ENCODE data around the gene TOPBP1. TPM values are rescaled to one million over a fixed set of nuclear protein-coding genes. Genes with fewer than 3 reads are reported as not detected.
"Not testable (repeated sequence)": the region's sequence is repeated elsewhere in the genome, so short reads cannot be mapped to it uniquely, and the experiment has no call there.

Gene TOPBP1
- total RNA-seq = 10 to 100 TPM; 12.0 to 12.4 TPM
- long read RNA-seq, full-length matches to known transcripts = 3 of 8 reads
- long read RNA-seq, partial matches to known transcripts = 5 of 8 reads
- long read RNA-seq, other reads (novel, unspliced or antisense) = 0 of 8 reads

GRCh38 chr3:133661454-133662277, at the start of gene TOPBP1:
TSS of gene TOPBP1 (minus strand) at chr3:133661941. CDS start at chr3:133661127, 814 bp downstream.
- DNase-seq (peak; percentile 86), ATAC-seq (peak; percentile 95 to 96)
- intact Hi-C loops (cut with DNase I) = loop anchor here (5.0 to 10.0 kb wide), 3 partner anchors 143 to 263 kb away; partner anchors contain the start of gene SRPRB (in 2 of the 2)

GRCh38 chr3:133711013-133711412, 49.3 kb upstream of the TOPBP1 start:
- peak in 1 of 2 donors; percentile 15 for ATAC-seq

GRCh38 chr3:133709139-133709750, 47.5 kb upstream of the TOPBP1 start:
- DNase-seq = no peak
- ATAC-seq = no peak
- intact Hi-C loops (cut with DNase I) = no loop called here

More at GRCh38 chr3:133711013-133711412, 49.3 kb upstream of the TOPBP1 start:
- DNase-seq = no peak
- intact Hi-C loops (cut with DNase I) = no loop called here

GRCh38 chr3:133706033-133706432, 44.3 kb upstream of the TOPBP1 start:
- intact Hi-C loops (cut with DNase I) = no loop called here
- DNase-seq (no peak), ATAC-seq (no peak)

- intact Hi-C loops (cut with DNase I) = no loop called here
- no peak for DNase-seq
- ATAC-seq = no peak
Measured at GRCh38 chr3:133703915-133704314, 42.2 kb upstream of the TOPBP1 start.

- DNase-seq = no peak
- no peak for ATAC-seq
- intact Hi-C loops (cut with DNase I) = no loop called here
Measured at GRCh38 chr3:133701435-133702358, 40.0 kb upstream of the TOPBP1 start.

- intact Hi-C loops (cut with DNase I) = no loop called here
- ATAC-seq = no peak
- DNase-seq = no peak
Measured at GRCh38 chr3:133700351-133700750, 38.6 kb upstream of the TOPBP1 start.

GRCh38 chr3:133699903-133700302, 38.2 kb upstream of the TOPBP1 start:
- intact Hi-C loops (cut with DNase I) = no loop called here
- no peak for ATAC-seq
- no peak for DNase-seq

GRCh38 chr3:133699467-133699866, 37.7 kb upstream of the TOPBP1 start:
- ATAC-seq (no peak), DNase-seq (no peak)
- intact Hi-C loops (cut with DNase I) = no loop called here

- intact Hi-C loops (cut with DNase I) = no loop called here
- DNase-seq = no peak
- ATAC-seq = no peak
Measured at GRCh38 chr3:133697960-133698359, 36.2 kb upstream of the TOPBP1 start.

- intact Hi-C loops (cut with DNase I) = no loop called here
- DNase-seq (no peak), ATAC-seq (no peak)
Measured at GRCh38 chr3:133695560-133696171, 33.9 kb upstream of the TOPBP1 start.

- no peak for ATAC-seq
- DNase-seq = no peak
- intact Hi-C loops (cut with DNase I) = no loop called here
Measured at GRCh38 chr3:133694288-133695268, 32.8 kb upstream of the TOPBP1 start.

GRCh38 chr3:133693821-133694220, 32.1 kb upstream of the TOPBP1 start:
- DNase-seq = no peak
- intact Hi-C loops (cut with DNase I) = no loop called here
- no peak for ATAC-seq

GRCh38 chr3:133692759-133693158, 31.0 kb upstream of the TOPBP1 start:
- no peak for ATAC-seq

GRCh38 chr3:133691273-133692107, 29.7 kb upstream of the TOPBP1 start:
- ATAC-seq (no peak), DNase-seq (no peak)
- intact Hi-C loops (cut with DNase I) = no loop called here

More at GRCh38 chr3:133692759-133693158, 31.0 kb upstream of the TOPBP1 start:
- intact Hi-C loops (cut with DNase I) = no loop called here
- DNase-seq = no peak

- DNase-seq; intact Hi-C loops (cut with DNase I); ATAC-seq: not testable (repeated sequence)
Measured at GRCh38 chr3:133677993-133678392, 16.3 kb upstream of the TOPBP1 start.
